Activated CD8-positive, alpha-beta memory T cell treated with anti-CD3 and anti-CD28 coated beads, Interleukin-2, amount 50 U/mL, for 1 hour (primary cell): ENCODE measurements around the gene SDHA.
"Not testable (repeated sequence)": the region's sequence is repeated elsewhere in the genome, so short reads cannot be mapped to it uniquely, and the experiment has no call there.

Source experiments
- DNase-seq: peaks from one replicate; pipeline ENCODE4 v3.0.0-alpha.2; 2020; ENCODE audit errors: extremely low read depth

The SDHA gene

DNA sequence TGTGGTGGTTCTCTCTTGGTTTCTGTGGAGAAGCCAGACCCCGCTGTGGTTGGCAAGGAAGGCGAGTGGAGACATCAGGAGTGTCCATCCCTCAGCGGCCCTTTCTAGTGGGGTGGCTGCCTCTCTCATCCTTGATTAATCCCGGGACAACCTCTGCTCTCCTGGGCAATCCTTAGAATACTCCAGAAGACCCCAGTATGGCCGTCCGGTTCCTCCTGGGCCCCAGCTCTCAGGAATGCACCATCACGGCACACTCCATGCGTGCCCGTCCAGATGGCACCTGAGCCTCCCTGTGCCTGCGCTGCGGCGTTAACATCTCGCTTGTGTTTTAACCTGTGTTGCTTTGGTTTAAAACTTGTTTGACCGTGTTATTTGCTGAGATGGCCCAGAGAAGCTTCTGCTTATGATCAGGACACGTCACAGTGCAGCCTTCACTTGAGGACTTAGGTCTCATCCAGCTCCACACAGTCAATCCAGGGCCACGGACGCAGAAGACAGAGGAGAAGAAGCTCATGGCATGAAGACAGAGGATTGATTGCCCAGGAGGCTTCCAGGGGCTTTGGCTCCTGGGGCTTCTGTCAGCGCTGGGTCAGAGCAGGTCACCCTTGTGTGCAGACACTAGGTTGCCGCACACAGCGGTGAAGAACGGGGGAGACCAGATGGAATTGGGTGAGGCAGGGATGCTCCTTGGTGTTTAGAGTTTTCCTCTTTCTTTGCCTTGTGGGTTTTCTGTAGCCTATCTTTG, 82.7 kb downstream of the SDHA start:
- not testable (repeated sequence) for DNase-seq

DNA sequence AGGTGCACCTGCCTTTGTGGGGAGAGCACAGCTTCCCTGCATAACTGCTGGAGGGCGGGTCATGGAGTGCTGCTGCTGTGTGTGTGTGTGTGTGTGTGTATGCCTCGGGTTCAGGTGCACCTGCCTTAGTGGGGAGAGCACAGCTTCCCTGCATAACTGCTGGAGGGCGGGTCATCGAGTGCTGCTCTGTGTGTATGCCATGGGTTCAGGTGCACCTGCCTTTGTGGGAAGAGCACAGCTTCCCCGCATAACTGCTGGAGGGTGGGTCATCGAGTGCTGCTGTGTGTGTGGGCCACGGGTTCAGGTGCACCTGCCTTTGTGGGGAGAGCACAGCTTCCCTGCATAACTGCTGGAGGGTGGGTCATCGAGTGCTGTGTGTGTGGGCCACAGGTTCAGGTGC, 84.3 kb downstream of the SDHA start:
- not testable (repeated sequence) for DNase-seq

DNA sequence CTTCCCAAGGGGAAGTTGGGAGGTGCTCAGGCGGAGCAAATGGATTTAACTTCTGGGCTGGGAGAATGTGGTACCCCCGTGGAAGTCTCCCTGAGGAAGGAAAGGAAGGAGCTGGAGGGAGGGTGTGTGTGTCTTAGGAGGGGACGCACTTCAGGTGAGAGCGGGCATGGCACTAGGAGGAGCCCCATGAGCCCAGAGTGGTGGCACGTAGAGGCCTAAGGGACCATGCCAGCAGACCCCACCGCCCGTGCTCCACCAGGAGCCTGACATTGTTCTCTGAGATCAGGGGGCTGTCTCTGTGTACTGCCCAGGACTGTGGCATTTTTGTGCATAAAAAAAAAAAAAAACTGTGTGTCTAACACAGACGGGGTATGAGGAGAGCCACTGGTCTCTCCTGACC, 84.8 kb downstream of the SDHA start:
- DNase-seq = no peak

DNA sequence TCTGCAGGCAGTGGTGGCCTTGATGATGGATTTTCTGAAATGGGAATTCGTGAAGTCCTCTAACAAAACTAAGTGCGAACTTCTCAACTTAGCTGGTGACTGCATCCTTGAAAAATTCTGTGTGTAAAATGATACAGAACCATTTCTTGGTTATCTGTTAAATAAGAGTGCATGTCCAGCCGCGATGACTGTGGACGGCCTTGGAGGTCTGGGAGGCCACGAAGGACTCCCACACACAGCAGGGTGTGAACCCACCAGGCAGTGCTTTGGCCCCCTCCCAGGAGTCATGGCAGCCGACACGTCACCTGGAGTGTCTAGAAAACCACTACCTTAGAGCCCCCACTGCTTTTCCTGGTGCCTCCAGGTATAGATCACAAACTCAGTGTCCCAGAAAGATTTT, 85.6 kb downstream of the SDHA start:
- DNase-seq = not testable (repeated sequence)

DNA sequence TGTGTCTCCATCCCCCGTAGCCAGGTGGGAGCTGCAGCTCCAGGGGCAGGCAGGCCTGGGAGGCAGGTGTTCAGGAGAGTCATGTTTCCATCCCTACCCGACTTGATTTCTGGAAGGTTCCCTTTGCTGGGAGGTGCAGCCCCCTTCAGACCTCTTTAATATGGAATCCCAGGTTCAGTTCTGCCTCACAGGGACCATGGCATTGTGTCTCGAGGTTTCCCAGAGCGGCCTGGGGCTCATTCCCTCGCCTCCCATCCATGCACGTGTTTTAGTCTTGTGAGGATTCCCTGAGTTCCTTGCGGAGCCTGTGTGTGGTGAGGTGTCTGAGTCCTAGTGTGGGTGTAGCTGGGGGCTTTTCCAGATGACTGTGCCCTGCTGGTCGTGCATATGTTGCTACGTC, 86.9 kb downstream of the SDHA start:
- DNase-seq = no peak

DNA sequence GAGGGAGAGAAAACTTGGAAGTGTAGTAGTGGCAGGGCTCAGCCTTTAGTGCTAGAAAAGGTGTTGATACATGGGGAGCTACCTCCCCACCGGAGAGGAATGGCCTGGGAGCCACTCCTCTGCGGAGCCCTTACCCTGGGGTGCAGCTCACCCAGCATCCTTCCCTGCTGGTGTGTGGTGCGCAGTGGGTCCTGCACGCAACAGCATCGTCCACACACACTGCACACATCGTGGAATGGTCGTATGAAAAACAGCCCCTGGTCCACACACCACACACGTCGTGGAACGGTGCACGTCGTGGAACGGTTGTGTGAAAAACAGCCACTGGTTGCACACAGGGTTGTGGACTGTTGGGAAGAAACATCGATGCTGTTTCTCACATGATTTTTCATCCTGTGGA, 87.3 kb downstream of the SDHA start:
- DNase-seq = no peak

DNA sequence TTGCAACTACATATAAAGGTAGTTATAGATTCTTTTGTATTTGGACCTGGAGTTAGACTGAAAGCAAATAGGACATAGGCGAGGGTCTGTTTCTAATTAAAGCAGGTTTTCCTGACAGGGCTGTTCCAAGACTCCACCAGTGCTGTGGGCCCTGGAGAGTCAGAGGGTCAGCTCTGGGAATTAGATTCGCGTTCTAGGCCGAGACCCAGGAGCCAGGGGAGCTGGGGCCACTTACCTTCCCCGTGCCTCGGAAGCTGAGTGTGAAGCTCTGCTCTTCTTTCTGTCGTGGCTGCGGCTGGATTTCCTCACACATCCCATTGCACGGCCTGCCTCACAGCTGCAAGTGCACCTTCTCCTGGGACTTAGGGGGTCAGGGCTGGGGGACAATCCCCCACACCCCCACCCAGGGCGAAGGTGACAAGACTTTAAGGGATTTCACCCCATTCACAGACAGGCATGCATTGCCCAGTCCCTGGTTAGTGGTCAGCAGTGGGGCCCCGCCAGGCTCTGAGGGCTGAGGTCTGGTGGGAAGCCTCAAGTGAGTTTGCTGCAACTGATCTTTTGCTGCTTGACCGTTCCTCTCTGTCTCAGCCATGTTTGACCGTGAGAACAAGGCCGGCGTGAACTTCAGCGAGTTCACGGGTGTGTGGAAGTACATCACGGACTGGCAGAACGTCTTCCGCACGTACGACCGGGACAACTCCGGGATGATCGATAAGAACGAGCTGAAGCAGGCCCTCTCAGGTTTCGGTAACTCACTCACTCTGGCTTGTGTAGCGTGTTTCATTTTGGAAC, 88.1 kb downstream of the SDHA start:
- no peak for DNase-seq
